Lower leg skin (tissue), 3 donors: ENCODE results near the gene GAL3ST1.

ENCODE experiments used
- POLR2A ChIP-seq, 2 donors: fragments of 450-650 bp; IDR thresholded peaks; one replicate each; pipeline ENCODE4 v1.6.1; 2016 to 2017; ENCODE audit warnings: antibody characterized with exemption in 2 of 2, mild to moderate bottlenecking in 1 of 2, moderate library complexity in 1 of 2
- TF ChIP-seq, protein P1 (sequence below), 3 donors: fragments of 450-650 bp; IDR thresholded peaks; one replicate each; pipeline ENCODE4 v1.5.1; 2016; ENCODE audit warnings: antibody characterized with exemption in 3 of 3, mild to moderate bottlenecking in 3 of 3, moderate library complexity in 2 of 3

DNA sequence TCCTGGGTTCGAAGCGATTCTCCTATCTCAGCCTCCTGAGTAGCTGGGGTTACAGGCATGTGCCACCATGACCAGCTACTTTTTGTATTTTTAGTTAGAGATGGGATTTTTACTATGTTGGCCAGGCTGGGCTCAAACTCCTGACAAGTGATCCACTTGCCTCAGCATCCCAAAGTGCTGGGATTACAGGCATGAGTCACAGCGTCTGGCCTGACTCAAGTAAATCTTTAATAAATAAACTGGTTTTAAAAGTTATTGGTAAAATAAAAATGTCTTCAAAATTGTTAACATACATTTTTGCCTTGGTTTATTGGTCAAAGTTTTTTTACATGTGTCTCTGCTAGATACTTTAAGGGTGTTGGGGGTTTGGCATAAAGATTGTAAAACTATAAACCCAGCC lies 24.5 kb upstream of the GAL3ST1 start:
- TF ChIP-seq POLR2A (IDR thresholded peaks at IDR 0.05), result no peak
- TF ChIP-seq, protein P1, sequence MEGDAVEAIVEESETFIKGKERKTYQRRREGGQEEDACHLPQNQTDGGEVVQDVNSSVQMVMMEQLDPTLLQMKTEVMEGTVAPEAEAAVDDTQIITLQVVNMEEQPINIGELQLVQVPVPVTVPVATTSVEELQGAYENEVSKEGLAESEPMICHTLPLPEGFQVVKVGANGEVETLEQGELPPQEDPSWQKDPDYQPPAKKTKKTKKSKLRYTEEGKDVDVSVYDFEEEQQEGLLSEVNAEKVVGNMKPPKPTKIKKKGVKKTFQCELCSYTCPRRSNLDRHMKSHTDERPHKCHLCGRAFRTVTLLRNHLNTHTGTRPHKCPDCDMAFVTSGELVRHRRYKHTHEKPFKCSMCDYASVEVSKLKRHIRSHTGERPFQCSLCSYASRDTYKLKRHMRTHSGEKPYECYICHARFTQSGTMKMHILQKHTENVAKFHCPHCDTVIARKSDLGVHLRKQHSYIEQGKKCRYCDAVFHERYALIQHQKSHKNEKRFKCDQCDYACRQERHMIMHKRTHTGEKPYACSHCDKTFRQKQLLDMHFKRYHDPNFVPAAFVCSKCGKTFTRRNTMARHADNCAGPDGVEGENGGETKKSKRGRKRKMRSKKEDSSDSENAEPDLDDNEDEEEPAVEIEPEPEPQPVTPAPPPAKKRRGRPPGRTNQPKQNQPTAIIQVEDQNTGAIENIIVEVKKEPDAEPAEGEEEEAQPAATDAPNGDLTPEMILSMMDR (IDR thresholded peaks at IDR 0.05), result no peak
